ENCODE results near the gene NTM.

NTM gene

GRCh38 chr11:131823772-131824171, 453.4 kb downstream of the NTM start:
- no peak for DNase-seq (ENCODE audit: low read depth)

GRCh38 chr11:131824771-131825170, 454.4 kb downstream of the NTM start:
- DNase-seq (ENCODE audit: low read depth): peak; percentile 66

- DNase-seq (ENCODE audit: low read depth): no peak
Observed at GRCh38 chr11:131827430-131827829, 457.0 kb downstream of the NTM start.

GRCh38 chr11:131829725-131830124, 459.3 kb downstream of the NTM start:
- no peak for DNase-seq (ENCODE audit: low read depth)

GRCh38 chr11:131832079-131832478, 461.7 kb downstream of the NTM start:
- no peak for DNase-seq (ENCODE audit: low read depth)

GRCh38 chr11:131833366-131833765, 463.0 kb downstream of the NTM start:
- no peak for DNase-seq (ENCODE audit: low read depth)

- no peak for DNase-seq (ENCODE audit: low read depth)
Observed at GRCh38 chr11:131837562-131837961, 467.1 kb downstream of the NTM start.

GRCh38 chr11:131838016-131838415, 467.6 kb downstream of the NTM start:
- no peak for DNase-seq (ENCODE audit: low read depth)

- peak; percentile 36 for DNase-seq (ENCODE audit: low read depth)
Observed at GRCh38 chr11:131839326-131839725, 468.9 kb downstream of the NTM start.

- DNase-seq (ENCODE audit: low read depth): no peak
Observed at GRCh38 chr11:131840545-131840944, 470.1 kb downstream of the NTM start.

GRCh38 chr11:131841028-131841427, 470.6 kb downstream of the NTM start:
- no peak for DNase-seq (ENCODE audit: low read depth)

- DNase-seq (ENCODE audit: low read depth): no peak
Observed at GRCh38 chr11:131841925-131842635, 471.7 kb downstream of the NTM start.

GRCh38 chr11:131845255-131845654, 474.8 kb downstream of the NTM start:
- no peak for DNase-seq (ENCODE audit: low read depth)

GRCh38 chr11:131849485-131849884, 479.1 kb downstream of the NTM start:
- no peak for DNase-seq (ENCODE audit: low read depth)

- DNase-seq (ENCODE audit: low read depth): no peak
Observed at GRCh38 chr11:131850507-131850906, 480.1 kb downstream of the NTM start.

- DNase-seq (ENCODE audit: low read depth): no peak
Observed at GRCh38 chr11:131851964-131852755, 481.7 kb downstream of the NTM start.

GRCh38 chr11:131852757-131853156, 482.3 kb downstream of the NTM start:
- DNase-seq (ENCODE audit: low read depth): no peak

- DNase-seq (ENCODE audit: low read depth): no peak
Observed at GRCh38 chr11:131854391-131854790, 484.0 kb downstream of the NTM start.

- DNase-seq (ENCODE audit: low read depth): no peak
Observed at GRCh38 chr11:131855320-131855719, 484.9 kb downstream of the NTM start.

GRCh38 chr11:131857246-131857645, 486.8 kb downstream of the NTM start:
- no peak for DNase-seq (ENCODE audit: low read depth)

GRCh38 chr11:131858505-131858904, 488.1 kb downstream of the NTM start:
- no peak for DNase-seq (ENCODE audit: low read depth)

GRCh38 chr11:131859538-131860210, 489.3 kb downstream of the NTM start:
- DNase-seq (ENCODE audit: low read depth): peak; percentile 24

GRCh38 chr11:131864228-131864627, 493.8 kb downstream of the NTM start:
- DNase-seq (ENCODE audit: low read depth): no peak

All from amniotic epithelial cell (primary cell).